K562 (cell line): ENCODE results near the gene CSF3.

Experiments used
- BACH1 ChIP-seq: fragments of 200-800 bp; sonication (Bioruptor generic); IDR thresholded peaks from 2 replicates; pipeline ENCODE4 v1.6.1; 2016; ENCODE audit warnings: missing genetic modification characterization, missing compliant biosample characterization
- C11orf30 ChIP-seq: fragments of 450-650 bp; IDR thresholded peaks from 2 replicates; pipeline ENCODE4 v1.6.1; 2016; ENCODE audit warnings: low read depth, mild to moderate bottlenecking
- CBX1 ChIP-seq: sonication (generic); IDR thresholded peaks from 2 replicates; pipeline ENCODE4 v1.6.1; 2016; ENCODE audit warnings: antibody characterized with exemption, low read depth, mild to moderate bottlenecking
- ESRRA ChIP-seq: fragments of 450-650 bp; IDR thresholded peaks from 2 replicates; pipeline ENCODE4 v1.6.1; 2014; ENCODE audit warnings: low read depth, mild to moderate bottlenecking, moderate library complexity, borderline replicate concordance
- JUND ChIP-seq, 2 experiments: IDR thresholded peaks; 2 replicates in 1 of 2; 3 replicates in 1 of 2; pipeline ENCODE4 v1.6.1; 2011; ENCODE audit warnings: borderline replicate concordance in 2 of 2, low read depth in 2 of 2, low read length in 2 of 2, improper control_type of control experiment in 1 of 2, missing biosample characterization in 1 of 2, missing genetic modification characterization in 1 of 2, missing genetic modification reagents in 1 of 2
- NFRKB ChIP-seq: fragments of 450-650 bp; IDR thresholded peaks from 2 replicates; pipeline ENCODE4 v1.6.1; 2016; ENCODE audit warnings: low read depth
- SMC3 ChIP-seq: conservative IDR thresholded peaks from 2 replicates; pipeline ENCODE4 v1.6.1; 2011; ENCODE audit warnings: low read depth, low read length, improper control_type of control experiment; ENCODE audit not compliant: insufficient read depth
- TBL1XR1 ChIP-seq, 2 experiments: IDR thresholded peaks; 2 replicates each; pipeline ENCODE4 v1.6.1; 2012; ENCODE audit warnings: improper control_type of control experiment in 2 of 2, low read length in 2 of 2, mild to moderate bottlenecking in 1 of 2
- ZNF354B ChIP-seq: fragments of 250-450 bp; sonication (Bioruptor Pico); IDR thresholded peaks from 2 replicates; pipeline ENCODE4 v1.4.0; 2020
- ZNF384 ChIP-seq: IDR thresholded peaks from 2 replicates; pipeline ENCODE4 v1.6.1; 2012; ENCODE audit warnings: low read depth, low read length, improper control_type of control experiment
- TF ChIP-seq, protein P1 (sequence below): IDR thresholded peaks from 2 replicates; pipeline ENCODE4 v1.6.1; 2016; ENCODE audit warnings: missing genetic modification characterization, missing compliant biosample characterization

DNA sequence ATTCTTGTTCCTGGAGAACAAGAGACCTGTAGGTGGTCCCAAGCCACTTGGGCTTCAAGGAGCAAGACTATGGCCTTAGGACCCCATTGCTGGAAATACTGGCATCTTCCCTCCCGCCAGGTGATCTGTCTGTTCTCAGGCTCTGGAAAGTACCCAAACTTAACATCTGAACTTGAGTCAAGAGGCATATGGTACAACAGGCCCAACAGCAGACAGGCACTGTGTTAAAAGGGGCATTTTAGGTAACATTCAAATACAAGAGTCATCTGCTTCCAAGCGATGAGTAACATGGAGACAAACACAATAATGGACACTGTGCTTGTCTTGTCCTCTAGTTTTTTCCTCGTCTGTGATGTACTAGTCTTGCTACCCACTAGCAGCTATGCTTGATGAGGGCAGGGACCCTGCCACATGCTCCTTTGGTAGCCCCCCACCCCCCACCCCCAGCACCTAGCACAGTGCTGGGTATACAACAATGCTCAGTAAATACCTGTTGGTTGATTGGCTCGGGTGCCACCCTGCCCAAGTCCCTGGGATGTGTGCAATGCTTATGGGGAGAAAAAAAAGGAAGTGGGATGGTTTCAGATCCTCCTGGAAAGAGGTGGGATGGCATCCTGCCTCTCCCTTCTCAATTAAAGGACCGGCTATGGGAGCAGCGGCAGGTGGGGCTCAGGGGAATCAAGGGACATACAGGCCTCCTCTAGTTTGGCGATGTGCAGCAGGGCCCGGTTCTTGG lies 19.4 kb downstream of the CSF3 start:
- no peak for TF ChIP-seq CBX1
- no peak for TF ChIP-seq ZNF384
- no peak for TF ChIP-seq SMC3
- TF ChIP-seq TBL1XR1 (IDR thresholded peaks at IDR 0.05; ENCODE audit: low read length in 2 of 2) = no peak
- TF ChIP-seq NFRKB = no peak
- TF ChIP-seq BACH1 = no peak
- no peak for TF ChIP-seq ZNF354B (CRISPR knock-in tag)
- TF ChIP-seq ESRRA = no peak
- TF ChIP-seq JUND (IDR thresholded peaks at IDR 0.05; ENCODE audit: borderline replicate concordance, low read depth, low read length) = no peak
- no peak for TF ChIP-seq JUND (tag; IDR thresholded peaks at IDR 0.05; ENCODE audit: borderline replicate concordance, low read depth, low read length)
- TF ChIP-seq, protein P1, sequence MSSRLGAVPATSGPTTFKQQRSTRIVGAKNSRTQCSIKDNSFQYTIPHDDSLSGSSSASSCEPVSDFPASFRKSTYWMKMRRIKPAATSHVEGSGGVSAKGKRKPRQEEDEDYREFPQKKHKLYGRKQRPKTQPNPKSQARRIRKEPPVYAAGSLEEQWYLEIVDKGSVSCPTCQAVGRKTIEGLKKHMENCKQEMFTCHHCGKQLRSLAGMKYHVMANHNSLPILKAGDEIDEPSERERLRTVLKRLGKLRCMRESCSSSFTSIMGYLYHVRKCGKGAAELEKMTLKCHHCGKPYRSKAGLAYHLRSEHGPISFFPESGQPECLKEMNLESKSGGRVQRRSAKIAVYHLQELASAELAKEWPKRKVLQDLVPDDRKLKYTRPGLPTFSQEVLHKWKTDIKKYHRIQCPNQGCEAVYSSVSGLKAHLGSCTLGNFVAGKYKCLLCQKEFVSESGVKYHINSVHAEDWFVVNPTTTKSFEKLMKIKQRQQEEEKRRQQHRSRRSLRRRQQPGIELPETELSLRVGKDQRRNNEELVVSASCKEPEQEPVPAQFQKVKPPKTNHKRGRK (tag) = no peak
- TF ChIP-seq C11orf30 = no peak
